CD4-positive, alpha-beta T cell treated with Interferon gamma for 1 hour (primary cell): ENCODE data around the gene ST6GALNAC4.

ENCODE experiments used
- DNase-seq: peaks from one replicate; pipeline ENCODE4 v3.0.0-alpha.2; 2020

The ST6GALNAC4 gene

DNA sequence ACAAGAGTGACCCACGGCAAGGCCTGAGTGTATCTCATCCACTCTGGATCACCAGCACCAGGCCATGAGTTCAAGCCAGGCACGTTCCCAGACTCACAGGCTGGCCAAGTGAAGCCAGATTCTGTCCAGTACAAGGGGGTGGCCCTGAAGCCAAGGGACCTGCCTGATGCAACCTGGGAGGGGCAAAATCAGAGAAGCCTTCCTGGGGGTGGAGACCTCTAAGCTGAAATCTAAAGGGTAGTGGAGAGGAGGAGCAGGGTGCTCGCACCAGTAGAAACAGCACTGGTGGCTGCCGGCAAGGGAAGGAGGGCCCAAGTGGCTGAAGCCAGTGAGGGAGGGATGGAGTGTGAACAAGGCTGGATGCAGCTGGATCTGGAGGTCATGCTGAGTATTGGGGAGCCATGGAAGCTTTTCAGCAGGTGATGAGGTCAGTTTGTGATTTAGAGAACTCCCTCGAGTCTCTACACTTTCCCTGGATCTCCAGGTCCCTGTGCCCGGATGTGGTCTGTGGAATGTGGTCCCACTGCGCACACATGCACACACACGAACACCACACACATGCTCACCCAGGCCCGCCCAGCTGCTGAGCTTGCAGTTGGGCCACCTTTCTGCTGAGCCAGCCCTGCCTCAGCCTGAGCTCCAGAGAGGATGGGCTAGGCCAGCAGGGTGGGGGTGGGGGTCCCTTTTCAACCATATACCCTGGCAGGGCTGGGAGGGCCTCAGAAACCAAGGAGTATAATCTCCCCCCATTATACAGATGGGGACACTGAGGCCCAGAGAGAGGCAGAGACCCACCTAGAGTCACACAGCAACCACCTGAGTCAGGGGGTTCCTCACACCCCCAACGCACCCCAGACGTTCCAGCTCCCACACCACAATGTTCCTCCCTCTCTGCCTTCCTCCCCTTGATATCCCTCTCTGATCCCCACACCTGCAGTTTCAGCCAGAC, 12.1 kb upstream of the ST6GALNAC4 start:
- no peak for DNase-seq

DNA sequence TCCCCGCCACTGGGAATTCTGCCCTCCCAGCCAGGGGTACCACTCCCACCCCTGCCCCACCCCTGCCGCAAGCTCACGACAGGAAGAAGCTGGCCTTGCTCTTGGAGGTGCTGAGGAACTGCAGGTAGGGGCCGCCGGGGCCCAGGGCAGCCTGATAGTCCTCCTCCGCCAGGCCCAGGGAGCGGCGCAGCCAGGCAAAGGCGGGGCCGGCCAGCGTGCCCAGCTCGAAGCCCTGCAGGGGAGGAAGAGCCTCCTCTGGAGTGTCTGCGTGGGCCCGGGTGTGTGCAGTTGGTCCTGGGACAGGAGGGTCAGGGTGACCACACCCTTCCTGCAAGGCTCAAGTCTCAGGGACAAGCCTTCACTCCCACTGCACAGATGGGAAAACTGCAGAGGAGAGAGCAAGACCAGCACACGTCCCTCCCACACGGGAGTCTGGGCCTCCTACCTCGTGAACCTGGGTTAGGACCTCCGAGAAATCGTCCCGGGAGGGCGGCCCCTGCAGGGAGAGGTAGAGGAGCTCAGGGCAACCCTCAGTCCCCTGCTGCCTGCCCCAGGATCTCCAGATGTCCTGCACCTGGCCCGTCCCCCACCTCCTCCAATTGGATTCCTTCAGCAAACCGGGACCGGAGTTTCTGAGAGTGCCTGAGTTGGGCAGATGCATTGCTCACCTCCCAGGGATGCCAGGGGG, 11.3 kb upstream of the ST6GALNAC4 start:
- DNase-seq, result no peak

GRCh38 chr9:127927201-127927987, 10.6 kb upstream of the ST6GALNAC4 start:
- DNase-seq, result peak; percentile 80

- DNase-seq, result no peak
Observed at GRCh38 chr9:127926906-127927200, 10.0 kb upstream of the ST6GALNAC4 start.

DNA sequence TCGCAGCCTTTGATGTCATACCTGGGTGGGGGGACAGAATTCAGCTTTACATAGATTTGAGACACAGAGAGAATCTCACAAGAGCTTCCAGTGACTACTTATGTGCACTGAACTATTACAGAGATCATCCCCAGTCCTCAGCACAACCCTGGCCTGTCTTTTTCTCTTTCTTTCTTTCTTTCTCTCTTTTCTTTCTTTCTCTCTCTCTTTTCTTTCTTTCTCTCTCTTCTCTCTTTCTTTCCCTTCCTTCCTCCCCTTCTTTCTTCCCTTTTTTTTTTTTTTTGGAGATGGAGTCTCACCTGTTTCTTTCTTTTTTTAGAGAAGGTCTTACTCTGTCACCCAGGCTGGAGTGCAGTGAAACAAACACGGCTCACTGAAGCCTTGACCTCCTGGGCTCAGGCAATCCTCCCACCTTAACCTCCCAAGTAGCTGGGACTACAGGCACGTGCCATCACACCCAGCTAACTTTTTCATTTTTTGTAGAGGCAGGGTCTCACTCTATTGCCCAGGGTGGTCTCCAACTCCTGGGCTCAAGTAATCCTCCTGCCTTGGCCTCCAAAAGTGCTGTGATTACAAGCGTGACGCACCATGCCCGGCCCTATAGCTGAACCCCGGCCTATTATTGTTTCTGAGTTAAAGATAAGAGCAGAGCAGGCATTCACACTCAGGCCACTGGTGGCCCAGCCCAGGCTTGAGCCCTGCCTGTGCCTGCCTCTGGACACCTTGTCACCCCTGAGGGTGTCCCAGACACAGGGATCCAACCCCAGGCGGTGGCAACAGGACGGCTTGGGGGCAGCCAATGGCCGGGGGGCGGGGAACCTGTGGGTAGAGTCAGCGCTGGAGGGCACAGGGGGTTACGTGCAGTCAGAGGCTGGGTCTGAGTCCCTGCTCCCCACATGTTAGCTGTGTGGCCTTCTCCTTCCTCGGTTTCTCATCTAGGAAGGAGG, 9.4 kb upstream of the ST6GALNAC4 start:
- no peak for DNase-seq

- DNase-seq, result no peak
Observed at GRCh38 chr9:127924736-127925444, 8.0 kb upstream of the ST6GALNAC4 start.

- DNase-seq, result no peak
Observed at GRCh38 chr9:127923771-127924170, 6.9 kb upstream of the ST6GALNAC4 start.

- no peak for DNase-seq
Observed at GRCh38 chr9:127923046-127923445, 6.2 kb upstream of the ST6GALNAC4 start.

DNA sequence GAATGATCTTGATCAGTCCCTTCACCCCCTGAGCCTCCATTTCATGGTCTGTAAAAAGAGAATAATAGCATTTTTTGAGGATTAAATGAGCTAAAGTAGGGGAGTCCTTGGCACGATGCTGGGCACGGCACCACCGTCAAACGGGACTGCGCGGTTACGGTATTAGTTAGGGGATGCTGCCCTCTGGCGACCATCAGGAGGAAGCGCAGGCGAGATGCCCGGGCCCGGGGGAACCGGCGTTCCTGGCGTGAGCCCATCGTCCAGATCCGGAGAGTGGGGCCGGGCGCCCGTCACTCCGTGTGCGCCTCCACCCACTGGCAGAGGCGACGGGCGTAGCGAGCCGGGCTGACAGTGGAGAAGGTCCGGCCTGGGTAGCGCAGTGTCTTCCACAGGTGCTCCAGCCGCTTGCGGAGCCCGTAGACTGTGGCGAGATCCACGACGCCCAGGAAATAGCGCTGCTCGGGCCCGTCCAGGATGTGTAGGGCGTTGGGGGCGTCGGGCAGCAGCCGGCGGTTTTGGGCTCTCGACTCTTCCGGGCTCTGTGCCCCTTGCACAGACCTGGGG, 4.8 kb upstream of the ST6GALNAC4 start:
- DNase-seq, result peak; percentile 73

DNA sequence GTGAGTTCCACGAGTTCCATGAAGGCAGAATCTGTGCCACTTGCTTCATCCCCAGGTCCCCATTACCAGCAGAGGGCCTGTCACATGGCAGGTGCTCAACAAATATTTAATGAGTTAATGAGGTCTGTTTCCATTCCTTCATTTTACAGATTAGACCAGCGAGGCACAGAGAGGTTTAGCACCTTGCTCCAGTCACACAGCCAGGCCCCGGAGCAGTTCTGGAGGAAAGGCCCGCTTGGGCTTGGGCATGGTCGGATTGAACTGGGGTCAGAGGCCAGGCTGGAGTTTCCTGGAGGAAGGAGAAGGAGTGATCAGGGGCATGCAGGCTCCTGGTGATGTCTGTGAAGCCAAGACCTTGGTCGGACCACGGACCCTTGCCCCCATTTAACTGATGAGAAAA, 4.0 kb upstream of the ST6GALNAC4 start:
- DNase-seq, result no peak

GRCh38 chr9:127919253-127919815, 2.5 kb upstream of the ST6GALNAC4 start:
- peak; percentile 79 for DNase-seq

GRCh38 chr9:127918183-127919107, 1.6 kb upstream of the ST6GALNAC4 start:
- DNase-seq, result no peak

DNA sequence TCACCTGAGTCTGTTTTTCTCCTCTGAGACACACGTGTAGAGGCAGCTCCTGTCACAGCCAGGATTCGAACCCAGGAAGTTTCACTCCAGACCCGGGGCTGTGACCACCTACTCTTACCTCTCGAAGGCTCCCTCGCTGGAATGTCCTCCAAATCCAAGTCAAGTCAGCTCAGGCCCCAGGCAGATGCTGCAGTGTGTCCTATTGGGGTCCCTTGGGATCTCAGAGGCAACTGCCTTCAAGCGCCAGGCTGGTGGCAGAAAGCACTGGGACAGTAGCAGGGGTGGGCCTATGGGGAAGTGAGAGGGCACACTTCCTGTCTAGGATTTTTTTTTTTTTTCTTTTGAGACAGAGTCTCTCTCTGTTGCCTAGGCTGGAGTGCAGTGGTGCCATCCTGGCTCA, 762 bp upstream of the ST6GALNAC4 start:
- peak; percentile 77 for DNase-seq

- peak; percentile 84 for DNase-seq
Observed at GRCh38 chr9:127915801-127916719, 781 bp downstream of the ST6GALNAC4 start.

DNA sequence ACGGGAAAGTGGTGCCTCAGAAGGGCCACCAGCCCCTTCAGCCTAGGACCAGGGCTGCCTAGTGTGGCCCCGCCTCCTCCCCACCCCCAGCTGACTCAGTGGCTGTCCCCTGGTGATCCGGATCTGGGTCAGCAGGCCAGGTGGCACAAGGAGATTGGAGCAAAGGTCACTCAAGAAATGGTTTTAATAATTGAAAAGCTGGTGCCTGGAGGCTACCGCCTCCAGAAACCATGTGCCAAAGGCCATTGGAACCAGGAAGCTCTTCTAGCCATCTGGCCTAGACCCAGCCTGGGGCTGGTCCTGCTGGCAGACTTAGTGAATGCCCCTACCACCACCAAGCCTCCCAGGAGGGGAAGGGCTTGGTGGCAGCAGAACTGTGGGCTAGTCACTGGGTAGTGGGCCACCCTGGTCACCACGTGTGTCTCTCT, 1.5 kb downstream of the ST6GALNAC4 start:
- no peak for DNase-seq

- no peak for DNase-seq
Observed at GRCh38 chr9:127913682-127914081, 3.2 kb downstream of the ST6GALNAC4 start.

GRCh38 chr9:127912882-127913281, 4.0 kb downstream of the ST6GALNAC4 start:
- no peak for DNase-seq

GRCh38 chr9:127912296-127912695, 4.5 kb downstream of the ST6GALNAC4 start:
- DNase-seq, result no peak
